ENCODE results near the gene ALDH6A1.

Gene ALDH6A1

GRCh38 chr14:74008843-74009499, 75.3 kb downstream of the ALDH6A1 start:
- H3K36me3 ChIP-seq (ENCODE audit: insufficient read depth, insufficient read length, low read length), result peaks cover 24% of the 10 kb centered on the region
- no peaks in the 10 kb centered on the region for H3K4me1 ChIP-seq (ENCODE audit: insufficient read depth, insufficient read length)
- no peak overlapping the region for H3K9ac ChIP-seq (ENCODE audit: insufficient read length, low read depth)
- H3K27me3 ChIP-seq (ENCODE audit: insufficient read depth, insufficient read length), result no peaks in the 10 kb centered on the region
- DNase-seq (ENCODE audit: low read depth, low spot score), result no peak
- no peaks in the 10 kb centered on the region for H3K9me3 ChIP-seq (ENCODE audit: insufficient read depth, low read length)
- H3K4me3 ChIP-seq (ENCODE audit: insufficient read length, low read depth), result no peak overlapping the region
- no peak for TF ChIP-seq YY1 (IDR thresholded peaks at IDR 0.05; ENCODE audit: insufficient read depth, insufficient read length)
- TF ChIP-seq ZNF274 (IDR thresholded peaks at IDR 0.05; ENCODE audit: low read depth, low read length), result no peak
- TF ChIP-seq SUZ12 (IDR thresholded peaks at IDR 0.05; ENCODE audit: extremely low read depth, insufficient read depth, insufficient read length), result no peak

Data from NT2/D1 (cell line).